ENCODE measurements around the gene CDC27.

GRCh38 chr17:47188876-47189731 is at the start of gene CDC27:
- TF ChIP-seq, protein P1, sequence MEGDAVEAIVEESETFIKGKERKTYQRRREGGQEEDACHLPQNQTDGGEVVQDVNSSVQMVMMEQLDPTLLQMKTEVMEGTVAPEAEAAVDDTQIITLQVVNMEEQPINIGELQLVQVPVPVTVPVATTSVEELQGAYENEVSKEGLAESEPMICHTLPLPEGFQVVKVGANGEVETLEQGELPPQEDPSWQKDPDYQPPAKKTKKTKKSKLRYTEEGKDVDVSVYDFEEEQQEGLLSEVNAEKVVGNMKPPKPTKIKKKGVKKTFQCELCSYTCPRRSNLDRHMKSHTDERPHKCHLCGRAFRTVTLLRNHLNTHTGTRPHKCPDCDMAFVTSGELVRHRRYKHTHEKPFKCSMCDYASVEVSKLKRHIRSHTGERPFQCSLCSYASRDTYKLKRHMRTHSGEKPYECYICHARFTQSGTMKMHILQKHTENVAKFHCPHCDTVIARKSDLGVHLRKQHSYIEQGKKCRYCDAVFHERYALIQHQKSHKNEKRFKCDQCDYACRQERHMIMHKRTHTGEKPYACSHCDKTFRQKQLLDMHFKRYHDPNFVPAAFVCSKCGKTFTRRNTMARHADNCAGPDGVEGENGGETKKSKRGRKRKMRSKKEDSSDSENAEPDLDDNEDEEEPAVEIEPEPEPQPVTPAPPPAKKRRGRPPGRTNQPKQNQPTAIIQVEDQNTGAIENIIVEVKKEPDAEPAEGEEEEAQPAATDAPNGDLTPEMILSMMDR (optimal IDR thresholded peaks at IDR 0.05 in 1 of 3, IDR thresholded peaks at IDR 0.05 in 1 of 3, conservative IDR thresholded peaks at IDR 0.05 in 1 of 3; ENCODE audit: extremely low read depth in 1 of 3, insufficient read depth in 2 of 3, low read length in 3 of 3): no peak
- no peak for TF ChIP-seq EZH2 (IDR thresholded peaks at IDR 0.05; ENCODE audit: low read length)

Measured in keratinocyte (primary cell).